Measurements from ENCODE around the gene TTLL9. TPM values are rescaled to one million over a fixed set of nuclear protein-coding genes. Genes with fewer than 3 reads are reported as not detected.

Gene TTLL9
- polyA plus RNA-seq, 1 donor from 2014 or later = 8.0 TPM

DNA sequence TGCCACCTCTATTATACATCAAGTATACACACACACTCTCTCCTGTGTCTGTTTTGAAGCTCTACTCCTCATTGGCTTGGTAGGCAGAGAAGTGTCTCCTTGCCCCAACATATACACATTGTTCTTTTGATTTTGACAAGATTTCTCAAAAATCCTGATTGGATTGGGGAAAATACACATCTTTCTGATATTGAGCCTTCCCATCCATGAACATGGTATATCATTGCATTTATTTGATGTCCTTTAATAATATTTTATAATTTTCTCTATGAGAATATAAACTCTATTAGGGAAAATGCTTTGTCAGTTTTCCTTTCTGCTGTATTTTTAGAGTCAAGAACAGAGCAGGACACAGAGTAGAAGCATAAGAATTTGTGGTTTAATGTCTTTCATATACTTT lies 7.2 kb downstream of the TTLL9 start:
- H3K4me3 ChIP-seq (ENCODE audit: low read length) = no peak overlapping the region
- H3K36me3 ChIP-seq (ENCODE audit: insufficient read depth, low read length) = no peaks in the 10 kb centered on the region
- H4K20me1 ChIP-seq (ENCODE audit: insufficient read depth) = no peaks in the 10 kb centered on the region
- no peak overlapping the region for H3K9ac ChIP-seq (ENCODE audit: low read length)
- no peak overlapping the region for H3K4me2 ChIP-seq (ENCODE audit: low read length)
- no peak overlapping the region for H3K27ac ChIP-seq (ENCODE audit: low read length)
- no peaks in the 10 kb centered on the region for H3K9me2 ChIP-seq (ENCODE audit: insufficient read depth, low read length)
- no peaks in the 10 kb centered on the region for H3K79me2 ChIP-seq (replicated peaks; ENCODE audit: insufficient read depth, low read length)
- no peaks in the 10 kb centered on the region for H3K9me3 ChIP-seq (ENCODE audit: low read length)
- H3K27me3 ChIP-seq (ENCODE audit: insufficient read depth, low read depth, low read length) = no peaks in the 10 kb centered on the region
- TF ChIP-seq TAF1 (IDR thresholded peaks at IDR 0.05; ENCODE audit: low read depth) (no peak), REST (IDR thresholded peaks at IDR 0.05; ENCODE audit: borderline replicate concordance) (no peak), MXI1 (conservative IDR thresholded peaks at IDR 0.05; ENCODE audit: poor library complexity, severe bottlenecking) (no peak), POLR2AphosphoS5 (IDR thresholded peaks at IDR 0.05) (no peak), SMC3 (conservative IDR thresholded peaks at IDR 0.05; ENCODE audit: poor library complexity) (no peak), CTCF (IDR thresholded peaks at IDR 0.05; ENCODE audit: poor library complexity, severe bottlenecking) (no peak), RAD21 (conservative IDR thresholded peaks at IDR 0.05) (no peak), EZH2 (IDR thresholded peaks at IDR 0.05; ENCODE audit: borderline replicate concordance, insufficient read depth, low read length, poor library complexity, severe bottlenecking) (no peak), EP300 (conservative IDR thresholded peaks at IDR 0.05; ENCODE audit: poor library complexity, severe bottlenecking) (no peak)
- no peaks in the 10 kb centered on the region for H3F3A ChIP-seq (ENCODE audit: insufficient read depth, low read length, poor library complexity, severe bottlenecking)
- no peak overlapping the region for H2AFZ ChIP-seq (ENCODE audit: low read depth, low read length)

DNA sequence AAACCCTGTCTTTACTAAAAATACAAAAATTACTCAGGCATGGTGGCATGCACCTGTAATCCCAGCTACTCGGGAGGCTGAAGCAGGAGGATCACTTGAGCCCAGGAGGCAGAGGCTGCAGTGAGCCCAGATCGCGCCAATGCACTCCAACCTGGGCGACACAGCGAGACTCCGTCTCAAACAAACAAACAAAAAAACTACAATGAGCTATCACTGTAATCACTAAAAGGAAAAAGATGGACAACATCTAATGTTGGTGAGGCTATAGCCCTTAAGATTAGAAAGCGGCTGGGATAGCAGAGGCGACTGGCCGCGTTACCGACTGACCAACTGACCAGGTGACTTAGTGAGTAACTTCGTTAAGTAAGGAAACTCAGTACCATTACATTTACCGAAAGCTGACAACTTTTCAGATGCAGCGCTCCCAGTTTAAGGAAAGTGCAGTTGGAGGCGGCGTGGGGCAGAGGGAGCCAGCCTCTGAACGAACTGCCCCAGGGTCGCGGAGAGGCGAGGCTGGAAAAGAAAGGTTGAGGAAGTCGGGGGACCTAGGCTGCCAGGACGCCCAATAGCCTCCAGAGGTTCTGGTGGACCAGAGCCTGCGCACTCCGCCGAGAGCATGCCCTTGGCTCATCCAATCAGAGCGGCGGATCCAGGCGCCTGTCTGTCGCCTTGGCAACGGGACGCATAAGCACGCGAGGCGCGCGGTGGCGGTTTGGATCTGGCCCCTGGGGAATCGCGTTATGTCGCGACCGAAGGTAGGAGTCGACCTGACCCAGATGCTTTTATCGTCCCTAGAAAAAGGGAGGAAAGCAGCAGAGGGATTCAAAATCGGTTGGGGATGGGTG lies 8.9 kb downstream of the TTLL9 start:
- no peaks in the 10 kb centered on the region for H4K20me1 ChIP-seq (ENCODE audit: insufficient read depth)
- H3K27me3 ChIP-seq (ENCODE audit: insufficient read depth, low read depth, low read length) = no peaks in the 10 kb centered on the region
- H3K4me2 ChIP-seq (ENCODE audit: low read length) = peak overlapping the region; percentile 84
- H3K9ac ChIP-seq (ENCODE audit: low read length) = peak overlapping the region; percentile 42
- no peaks in the 10 kb centered on the region for H3K9me2 ChIP-seq (ENCODE audit: insufficient read depth, low read length)
- TF ChIP-seq MXI1 (conservative IDR thresholded peaks at IDR 0.05; ENCODE audit: poor library complexity, severe bottlenecking) (peak; percentile 98), POLR2AphosphoS5 (IDR thresholded peaks at IDR 0.05) (peak; percentile 51), CTCF (IDR thresholded peaks at IDR 0.05; ENCODE audit: poor library complexity, severe bottlenecking) (peak; percentile 46), SMC3 (conservative IDR thresholded peaks at IDR 0.05; ENCODE audit: poor library complexity) (peak; percentile 45), RAD21 (conservative IDR thresholded peaks at IDR 0.05) (no peak), REST (IDR thresholded peaks at IDR 0.05; ENCODE audit: borderline replicate concordance) (no peak), EP300 (conservative IDR thresholded peaks at IDR 0.05; ENCODE audit: poor library complexity, severe bottlenecking) (peak; percentile 67), TAF1 (IDR thresholded peaks at IDR 0.05; ENCODE audit: low read depth) (no peak), EZH2 (IDR thresholded peaks at IDR 0.05; ENCODE audit: borderline replicate concordance, insufficient read depth, low read length, poor library complexity, severe bottlenecking) (no peak)
- no peaks in the 10 kb centered on the region for H3K36me3 ChIP-seq (ENCODE audit: insufficient read depth, low read length)
- H3K27ac ChIP-seq (ENCODE audit: low read length) = no peak overlapping the region
- no peaks in the 10 kb centered on the region for H3K79me2 ChIP-seq (replicated peaks; ENCODE audit: insufficient read depth, low read length)
- H3K9me3 ChIP-seq (ENCODE audit: low read length) = no peaks in the 10 kb centered on the region
- H3K4me3 ChIP-seq (ENCODE audit: low read length) = peak overlapping the region; percentile 69
- peak overlapping the region; percentile 25 for H2AFZ ChIP-seq (ENCODE audit: low read depth, low read length)
- H3F3A ChIP-seq (ENCODE audit: insufficient read depth, low read length, poor library complexity, severe bottlenecking) = no peaks in the 10 kb centered on the region

Data from neural cell (in vitro differentiated cells).